ENCODE results near the gene PPP1CB. TPM values are rescaled to one million over a fixed set of nuclear protein-coding genes. Genes with fewer than 3 reads are reported as not detected.

The PPP1CB gene
- total and polyA plus RNA-seq, 4 donors: 26.2 to 75.4 (median 49.3) TPM

DNA sequence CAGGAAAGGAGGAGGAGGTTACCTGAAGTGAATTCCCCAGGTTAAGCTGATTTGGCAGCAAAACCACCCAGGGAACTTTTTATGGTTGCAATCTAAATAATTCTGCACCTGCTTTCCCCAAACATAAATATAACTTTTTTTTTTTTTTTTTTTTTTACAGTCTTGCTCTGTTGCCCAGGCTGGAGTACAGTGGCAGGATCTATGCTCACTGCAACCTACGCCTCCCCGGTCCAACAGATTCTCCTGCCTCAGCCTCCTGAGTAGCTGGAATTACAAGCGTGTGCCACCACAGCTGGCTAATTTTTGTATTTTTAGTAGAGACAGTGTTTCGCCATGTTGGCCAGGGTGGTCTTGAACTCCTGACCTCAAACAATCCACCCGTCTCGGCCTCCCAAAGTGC lies 16.1 kb upstream of the PPP1CB start (continued):
- TF ChIP-seq HNF4A (conservative IDR thresholded peaks at IDR 0.05): no peak
- TF ChIP-seq TAF1 (conservative IDR thresholded peaks at IDR 0.05): no peak

- peaks cover 0 to 4% (median 1%) of the 10 kb centered on the region in 4 donors for H3K9me3 ChIP-seq (ENCODE audit: control insufficient read depth in 4 of 4, low read length in 3 of 4)
- TF ChIP-seq NR2F2 (IDR thresholded peaks at IDR 0.05): peak; percentile 53
- TF ChIP-seq RXRA (IDR thresholded peaks at IDR 0.05): peak; percentile 90 to 93
- peak; percentile 83 for TF ChIP-seq ZBTB33 (IDR thresholded peaks at IDR 0.05)
- peak; percentile 80 for TF ChIP-seq YY1 (IDR thresholded peaks at IDR 0.05)
- TF ChIP-seq CTCF (IDR thresholded peaks at IDR 0.05; ENCODE audit: low read depth, low read length, missing input control): no peak
- TF ChIP-seq RAD21 (IDR thresholded peaks at IDR 0.05): peak; percentile 66 to 76
- peak; percentile 95 to 97 for TF ChIP-seq HNF4A (conservative IDR thresholded peaks at IDR 0.05)
- TF ChIP-seq SP1 (IDR thresholded peaks at IDR 0.05): peak; percentile 97
- TF ChIP-seq TAF1 (conservative IDR thresholded peaks at IDR 0.05): peak; percentile 82
- peak in 1 of 2 donors; percentile 61 for TF ChIP-seq GABPA (IDR thresholded peaks at IDR 0.05 in 1 of 2, conservative IDR thresholded peaks at IDR 0.05 in 1 of 2)
- TF ChIP-seq FOXA2 (IDR thresholded peaks at IDR 0.05): peak; percentile 54
- TF ChIP-seq HNF4G (IDR thresholded peaks at IDR 0.05): peak; percentile 89
- TF ChIP-seq REST (IDR thresholded peaks at IDR 0.05): peak; percentile 84
- peak; percentile 82 for TF ChIP-seq FOXA1 (IDR thresholded peaks at IDR 0.05)
- TF ChIP-seq, protein P1, sequence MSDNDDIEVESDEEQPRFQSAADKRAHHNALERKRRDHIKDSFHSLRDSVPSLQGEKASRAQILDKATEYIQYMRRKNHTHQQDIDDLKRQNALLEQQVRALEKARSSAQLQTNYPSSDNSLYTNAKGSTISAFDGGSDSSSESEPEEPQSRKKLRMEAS (IDR thresholded peaks at IDR 0.05): peak; percentile 100
- TF ChIP-seq, protein P2, sequence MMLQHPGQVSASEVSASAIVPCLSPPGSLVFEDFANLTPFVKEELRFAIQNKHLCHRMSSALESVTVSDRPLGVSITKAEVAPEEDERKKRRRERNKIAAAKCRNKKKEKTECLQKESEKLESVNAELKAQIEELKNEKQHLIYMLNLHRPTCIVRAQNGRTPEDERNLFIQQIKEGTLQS (IDR thresholded peaks at IDR 0.05): peak; percentile 63
- TF ChIP-seq JUND (IDR thresholded peaks at IDR 0.05): peak; percentile 85 to 88
- peak; percentile 86 to 95 for TF ChIP-seq EGR1 (IDR thresholded peaks at IDR 0.05; ENCODE audit: low read depth in 2 of 2)
- 19% methylated on average over 3 of the region's 3 CpGs for WGBS
- H3K27ac ChIP-seq (ENCODE audit: low read depth in 1 of 2, low read length in 2 of 2): peak overlapping the region; percentile 73 to 77
- H3K36me3 ChIP-seq (ENCODE audit: control insufficient read depth in 4 of 4, insufficient read depth in 3 of 4, low read depth in 1 of 4, low read length in 3 of 4): no peaks in the 10 kb centered on the region
- no peak for DNase-seq (ENCODE audit: low spot score)
- no peak overlapping the region for H3K9ac ChIP-seq (ENCODE audit: low read depth in 1 of 2, low read length in 2 of 2)
- no peaks in the 10 kb centered on the region for H3K27me3 ChIP-seq (ENCODE audit: control insufficient read depth in 4 of 4, insufficient read depth in 4 of 4, low read length in 3 of 4)
- H3K4me3 ChIP-seq (ENCODE audit: low read depth in 1 of 3, low read length in 3 of 3): no peak overlapping the region
- peaks cover 4 to 13% (median 9%) of the 10 kb centered on the region in 4 donors for H3K4me1 ChIP-seq (ENCODE audit: control insufficient read depth in 4 of 4, insufficient read depth in 4 of 4, low read length in 3 of 4)
Measured at GRCh38 chr2:28736034-28736433, 15.6 kb upstream of the PPP1CB start.
